Karpas-422 (cell line): ENCODE results near the gene DLGAP4. TPM values are rescaled to one million over a fixed set of nuclear protein-coding genes. Genes with fewer than 3 reads are reported as not detected.

Experiments used
- DNase-seq: peaks from one replicate; pipeline ENCODE4 v3.0.0-alpha.2; 2015
- H2AFZ ChIP-seq: fragments of 200-600 bp; sonication (generic); 2 replicates; pipeline ENCODE4 v1.6.1; 2014; ENCODE audit warnings: antibody characterized with exemption, low read length, mixed read lengths
- H3K27ac ChIP-seq: fragments of 200-600 bp; sonication (generic); 2 replicates; pipeline ENCODE4 v1.5.1; 2014; ENCODE audit warnings: mild to moderate bottlenecking, low read length, moderate library complexity
- H3K27me3 ChIP-seq: fragments of 200-600 bp; sonication (generic); 2 replicates; pipeline ENCODE4 v1.6.1; 2014; ENCODE audit warnings: low read length, mixed read lengths
- H3K36me3 ChIP-seq: fragments of 200-600 bp; sonication (generic); 2 replicates; pipeline ENCODE4 v1.6.1; 2014; ENCODE audit warnings: low read length, mixed read lengths; ENCODE audit not compliant: insufficient read depth
- H3K4me1 ChIP-seq: fragments of 200-600 bp; sonication (generic); 2 replicates; pipeline ENCODE4 v1.6.1; 2014; ENCODE audit warnings: mild to moderate bottlenecking, low read length, mixed read lengths
- H3K4me2 ChIP-seq: fragments of 200-600 bp; sonication (generic); 2 replicates; pipeline ENCODE4 v1.6.1; 2014; ENCODE audit warnings: low read length, low read depth, mild to moderate bottlenecking; ENCODE audit not compliant: poor library complexity, severe bottlenecking
- H3K4me3 ChIP-seq: fragments of 200-600 bp; sonication (generic); 2 replicates; pipeline ENCODE4 v1.5.1; 2014; ENCODE audit warnings: mild to moderate bottlenecking, antibody characterized with exemption, low read length, mixed read lengths
- H3K79me2 ChIP-seq: fragments of 200-600 bp; sonication (generic); 2 replicates; pipeline ENCODE4 v1.6.1; 2014; ENCODE audit warnings: mild to moderate bottlenecking, low read length, mixed read lengths
- H3K9ac ChIP-seq: fragments of 200-600 bp; sonication (generic); 2 replicates; pipeline ENCODE4 v1.6.0; 2014; ENCODE audit warnings: low read length
- H3K9me2 ChIP-seq: fragments of 200-600 bp; sonication (generic), shearing (Covaris generic); replicated peaks from 2 replicates; pipeline ENCODE4 v1.6.0; 2014; ENCODE audit warnings: mild to moderate bottlenecking, low read length, moderate library complexity; ENCODE audit not compliant: insufficient read depth
- H3K9me3 ChIP-seq: fragments of 300-700, 200-600 bp; sonication (generic); 2 replicates; pipeline ENCODE4 v1.6.1; 2014; ENCODE audit warnings: low read length, mixed read lengths
- H4K20me1 ChIP-seq: fragments of 200-600 bp; sonication (generic); 2 replicates; pipeline ENCODE4 v1.6.1; 2014; ENCODE audit warnings: mild to moderate bottlenecking, antibody characterized with exemption, low read length, low read depth; ENCODE audit not compliant: insufficient read depth
- total RNA-seq: library from RNA; depleted of rRNA; stranded (reverse); fragments of >200 nt; shearing (Covaris generic); gene quantifications from 2 replicates; pipeline ENCODE4 v1.2.3, GENCODE V29; 2014; ENCODE audit warnings: low replicate concordance

DLGAP4 gene
- total RNA-seq, 1 experiment from 2014 or later, result 7.5 TPM

DNA sequence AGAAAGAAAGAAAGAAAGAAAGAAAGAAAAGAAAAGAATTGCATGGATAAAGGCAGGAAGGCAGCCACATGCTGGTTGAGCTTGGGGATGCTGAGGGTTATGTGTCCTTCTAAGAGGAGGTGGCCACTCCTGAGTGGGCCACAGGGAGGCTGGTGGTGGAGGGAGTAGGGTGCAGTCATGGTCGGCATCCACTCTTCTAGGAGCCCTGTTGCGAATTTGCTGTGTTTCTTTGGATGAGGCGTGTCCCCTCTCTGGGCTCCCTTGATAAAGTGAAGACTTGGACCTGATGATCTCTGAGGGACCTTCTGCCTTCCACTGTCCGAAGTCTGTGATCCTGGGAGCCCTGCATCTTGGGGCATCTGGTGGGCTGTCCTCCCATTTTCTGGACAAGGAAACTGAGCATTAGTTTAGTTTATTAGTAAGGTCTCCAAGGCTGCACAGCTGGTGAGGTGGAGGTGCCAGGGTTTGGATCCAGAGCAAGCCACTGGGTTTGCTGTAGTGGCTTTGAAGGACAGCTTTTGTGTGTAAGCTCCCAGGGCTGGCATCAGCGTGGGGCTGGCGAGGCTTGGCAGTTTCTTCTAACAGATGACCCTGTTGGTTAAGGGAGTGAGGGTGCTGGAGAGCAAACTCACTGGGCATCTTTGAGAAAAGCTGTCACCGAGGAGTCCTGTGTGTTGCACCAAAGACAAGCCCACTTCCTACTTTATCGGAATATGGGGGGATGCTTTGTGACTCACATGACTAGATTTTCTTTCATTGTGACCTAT lies 4.3 kb downstream of the DLGAP4 start:
- Histone ChIP-seq H3K4me1 (no peaks in the 10 kb centered on the region), H4K20me1 (no peaks in the 10 kb centered on the region), H3K9ac (no peak overlapping the region), H3K36me3 (no peaks in the 10 kb centered on the region), H3K27me3 (no peaks in the 10 kb centered on the region), H2AFZ (no peak overlapping the region), H3K27ac (no peak overlapping the region), H3K79me2 (no peaks in the 10 kb centered on the region), H3K4me2 (no peak overlapping the region), H3K9me2 (no peaks in the 10 kb centered on the region), H3K4me3 (no peak overlapping the region), H3K9me3 (no peaks in the 10 kb centered on the region)
- DNase-seq, result no peak

DNA sequence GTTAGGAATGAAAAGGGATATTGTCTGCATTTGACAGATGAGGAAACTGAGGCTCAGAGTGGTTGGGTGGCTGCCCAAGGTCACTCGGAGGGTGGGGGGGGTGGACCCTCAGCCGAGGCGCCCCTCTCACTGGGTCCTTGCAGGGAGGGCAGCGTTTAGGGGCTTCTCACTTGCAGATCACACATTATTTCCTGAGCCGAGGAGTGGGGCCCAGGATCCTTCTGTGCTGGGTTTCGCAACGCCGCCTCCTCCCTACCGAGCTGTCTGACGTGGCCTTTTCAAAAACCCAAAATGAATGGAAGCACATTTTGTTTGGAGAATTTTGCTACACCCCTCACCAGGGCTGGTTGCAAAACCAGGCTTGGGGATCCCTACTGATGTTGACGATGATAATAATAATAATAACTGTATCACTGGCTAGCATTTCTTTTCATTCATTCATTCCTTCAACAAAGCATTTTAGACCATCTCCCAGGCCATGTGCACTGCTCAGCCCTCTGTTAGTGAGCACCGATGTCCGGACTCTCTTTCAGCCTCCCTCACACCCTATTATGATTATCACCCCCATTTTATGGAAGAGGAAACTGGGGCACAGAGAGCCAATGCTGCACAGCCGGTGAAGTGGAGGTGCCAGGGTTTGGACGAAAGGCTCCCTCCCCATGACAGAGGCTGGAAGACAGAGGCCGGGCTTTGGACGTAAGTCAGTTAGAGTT lies 5.2 kb downstream of the DLGAP4 start:
- no peak for DNase-seq
- Histone ChIP-seq H3K27ac (no peak overlapping the region), H3K4me1 (no peaks in the 10 kb centered on the region), H4K20me1 (no peaks in the 10 kb centered on the region), H3K79me2 (no peaks in the 10 kb centered on the region), H3K36me3 (no peaks in the 10 kb centered on the region), H3K4me3 (no peak overlapping the region), H3K9me3 (no peaks in the 10 kb centered on the region), H3K9me2 (no peaks in the 10 kb centered on the region), H3K4me2 (no peak overlapping the region), H3K27me3 (no peaks in the 10 kb centered on the region), H3K9ac (no peak overlapping the region), H2AFZ (no peak overlapping the region)

DNA sequence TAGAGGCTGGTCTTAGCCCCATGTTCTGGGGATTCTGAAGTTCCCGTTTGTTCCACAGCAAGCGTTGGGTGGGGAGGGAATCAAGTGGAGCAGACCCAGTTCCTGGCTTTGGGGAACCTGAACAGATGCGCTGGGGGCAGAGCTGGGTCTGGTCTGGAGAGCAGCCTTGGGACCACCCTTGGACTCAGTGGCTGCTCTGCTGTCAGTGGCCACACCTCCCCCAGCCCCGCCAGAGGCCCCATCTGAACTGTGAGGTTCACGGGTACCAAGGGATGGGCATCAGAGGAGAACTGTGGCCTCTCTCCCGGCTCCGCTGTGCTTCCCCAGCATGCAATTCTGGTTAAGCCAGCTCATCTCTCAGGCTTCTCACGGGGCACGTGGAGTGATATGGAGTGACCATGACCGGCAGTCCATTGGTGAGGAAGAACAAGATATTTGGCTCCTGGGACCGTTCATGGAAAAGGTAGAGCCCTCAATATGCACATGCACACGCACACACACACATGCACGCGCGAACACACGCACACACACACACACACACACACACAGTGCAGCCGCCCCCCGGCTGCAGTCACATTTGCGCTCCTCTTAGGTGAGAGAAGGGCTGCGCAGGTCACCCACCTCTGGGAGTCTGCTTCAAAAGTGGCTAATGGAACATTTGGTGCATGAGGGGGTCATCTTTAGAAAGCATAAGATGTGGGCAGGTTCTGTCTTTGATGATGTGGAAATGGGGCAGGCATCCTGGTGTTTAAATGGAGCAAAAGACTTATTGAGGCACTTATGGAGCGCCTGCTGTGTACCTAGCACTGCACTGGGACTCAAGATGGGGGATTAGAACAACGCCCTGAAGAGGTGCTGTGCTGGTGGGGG lies 6.0 kb downstream of the DLGAP4 start:
- H3K27me3 ChIP-seq, result no peaks in the 10 kb centered on the region
- H3K79me2 ChIP-seq, result no peaks in the 10 kb centered on the region
- H3K4me2 ChIP-seq, result no peak overlapping the region
- H3K9ac ChIP-seq, result no peak overlapping the region
- no peaks in the 10 kb centered on the region for H3K9me3 ChIP-seq
- no peaks in the 10 kb centered on the region for H3K36me3 ChIP-seq
- no peaks in the 10 kb centered on the region for H3K9me2 ChIP-seq
- DNase-seq, result no peak
- no peak overlapping the region for H2AFZ ChIP-seq
- H3K27ac ChIP-seq, result no peak overlapping the region
- H4K20me1 ChIP-seq, result no peaks in the 10 kb centered on the region
- H3K4me1 ChIP-seq, result no peaks in the 10 kb centered on the region
- H3K4me3 ChIP-seq, result no peak overlapping the region

DNA sequence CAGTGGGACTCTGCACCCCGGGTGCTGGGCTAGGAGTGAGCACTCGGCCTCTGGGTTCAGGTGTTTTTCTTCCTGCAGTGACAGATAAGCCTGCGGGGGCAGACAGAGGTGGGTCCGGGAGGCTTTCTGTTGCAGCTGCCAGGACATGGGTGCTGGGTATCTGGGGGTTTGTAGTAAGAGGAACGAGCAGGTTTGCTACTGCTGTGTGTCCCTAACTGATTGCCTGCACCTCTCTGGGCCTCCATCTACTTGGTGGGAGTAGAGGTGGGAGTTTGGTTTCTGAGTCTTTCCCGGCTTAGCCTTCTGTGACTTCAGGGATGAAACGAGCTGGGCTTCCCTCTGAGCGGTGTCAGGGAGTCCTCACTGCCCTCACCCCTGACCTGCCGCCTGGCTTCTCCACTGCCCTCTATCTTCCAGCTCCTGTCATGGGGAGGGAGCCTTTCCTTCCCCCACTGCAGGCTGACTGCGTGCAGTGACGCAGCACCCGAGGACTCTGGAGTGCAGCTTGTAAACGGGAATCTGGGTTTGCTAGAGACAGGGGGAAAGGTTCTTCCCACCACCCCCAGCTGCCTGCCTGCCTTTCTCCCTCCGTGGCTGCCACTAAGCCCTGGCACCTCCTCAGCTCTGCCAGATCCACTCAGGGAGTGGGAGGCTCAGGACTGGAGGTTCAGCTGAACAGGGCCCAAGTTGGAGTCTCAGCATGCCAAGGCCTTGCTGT lies 6.7 kb downstream of the DLGAP4 start:
- no peak overlapping the region for H3K4me3 ChIP-seq
- H3K9me3 ChIP-seq, result no peaks in the 10 kb centered on the region
- no peaks in the 10 kb centered on the region for H3K79me2 ChIP-seq
- no peaks in the 10 kb centered on the region for H4K20me1 ChIP-seq
- no peaks in the 10 kb centered on the region for H3K36me3 ChIP-seq
- H3K27me3 ChIP-seq, result no peaks in the 10 kb centered on the region
- no peaks in the 10 kb centered on the region for H3K9me2 ChIP-seq
- no peak overlapping the region for H2AFZ ChIP-seq
- DNase-seq, result no peak
- no peak overlapping the region for H3K4me2 ChIP-seq
- no peak overlapping the region for H3K27ac ChIP-seq
- H3K4me1 ChIP-seq, result no peaks in the 10 kb centered on the region
- H3K9ac ChIP-seq, result no peak overlapping the region

DNA sequence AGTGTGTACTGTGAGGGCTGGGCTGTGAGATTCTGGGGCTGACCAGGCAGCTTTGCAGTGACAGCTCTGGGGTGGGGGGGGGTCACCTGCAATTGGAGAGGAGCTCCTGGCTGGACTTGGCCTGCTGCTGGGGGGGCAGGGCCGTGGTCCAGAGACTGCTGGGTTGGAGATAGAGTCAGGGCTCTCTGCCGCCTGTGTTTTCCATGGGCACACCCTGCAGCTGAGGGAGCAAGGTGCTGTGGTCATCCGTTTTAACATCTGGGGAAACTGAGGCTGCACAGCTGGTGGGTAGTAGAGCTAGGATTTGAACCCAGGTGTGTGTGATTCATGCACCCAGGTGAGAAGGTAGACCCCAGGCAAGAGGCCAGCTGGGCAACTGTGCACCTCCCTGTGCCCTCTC lies 7.3 kb downstream of the DLGAP4 start:
- Histone ChIP-seq H3K79me2 (no peaks in the 10 kb centered on the region), H3K4me1 (no peaks in the 10 kb centered on the region), H3K4me2 (no peak overlapping the region), H3K36me3 (no peaks in the 10 kb centered on the region), H3K27me3 (no peaks in the 10 kb centered on the region), H2AFZ (no peak overlapping the region), H3K27ac (no peak overlapping the region), H4K20me1 (no peaks in the 10 kb centered on the region), H3K9me3 (no peaks in the 10 kb centered on the region), H3K9ac (no peak overlapping the region), H3K9me2 (no peaks in the 10 kb centered on the region), H3K4me3 (no peak overlapping the region)
- no peak for DNase-seq

DNA sequence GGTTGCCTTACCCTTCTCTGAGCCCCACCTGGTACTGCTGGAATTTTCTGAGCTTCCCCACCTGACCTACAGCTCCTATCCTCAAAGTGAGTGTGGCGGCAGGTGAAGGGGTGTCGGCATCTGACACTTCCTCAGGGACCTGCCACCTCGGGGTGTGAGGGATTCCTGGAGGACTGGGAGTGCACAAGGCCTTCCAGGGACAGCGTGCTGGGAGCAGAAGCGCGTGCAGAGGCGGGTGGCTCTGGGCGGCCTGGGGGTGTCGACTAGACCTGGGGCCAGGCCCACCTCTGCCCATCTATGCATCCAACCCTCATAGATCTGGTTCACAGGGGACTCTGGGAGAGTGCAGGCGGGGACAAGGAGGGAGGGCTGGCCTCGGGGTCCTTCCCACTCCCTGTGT lies 7.8 kb downstream of the DLGAP4 start:
- H3K9me2 ChIP-seq, result no peaks in the 10 kb centered on the region
- H3K36me3 ChIP-seq, result no peaks in the 10 kb centered on the region
- H3K4me2 ChIP-seq, result no peak overlapping the region
- H2AFZ ChIP-seq, result no peak overlapping the region
- no peak overlapping the region for H3K27ac ChIP-seq
- no peaks in the 10 kb centered on the region for H3K4me1 ChIP-seq
- no peaks in the 10 kb centered on the region for H3K27me3 ChIP-seq
- H4K20me1 ChIP-seq, result no peaks in the 10 kb centered on the region
- H3K9me3 ChIP-seq, result no peaks in the 10 kb centered on the region
- no peak overlapping the region for H3K4me3 ChIP-seq
- no peaks in the 10 kb centered on the region for H3K79me2 ChIP-seq
- no peak overlapping the region for H3K9ac ChIP-seq
- DNase-seq, result no peak

DNA sequence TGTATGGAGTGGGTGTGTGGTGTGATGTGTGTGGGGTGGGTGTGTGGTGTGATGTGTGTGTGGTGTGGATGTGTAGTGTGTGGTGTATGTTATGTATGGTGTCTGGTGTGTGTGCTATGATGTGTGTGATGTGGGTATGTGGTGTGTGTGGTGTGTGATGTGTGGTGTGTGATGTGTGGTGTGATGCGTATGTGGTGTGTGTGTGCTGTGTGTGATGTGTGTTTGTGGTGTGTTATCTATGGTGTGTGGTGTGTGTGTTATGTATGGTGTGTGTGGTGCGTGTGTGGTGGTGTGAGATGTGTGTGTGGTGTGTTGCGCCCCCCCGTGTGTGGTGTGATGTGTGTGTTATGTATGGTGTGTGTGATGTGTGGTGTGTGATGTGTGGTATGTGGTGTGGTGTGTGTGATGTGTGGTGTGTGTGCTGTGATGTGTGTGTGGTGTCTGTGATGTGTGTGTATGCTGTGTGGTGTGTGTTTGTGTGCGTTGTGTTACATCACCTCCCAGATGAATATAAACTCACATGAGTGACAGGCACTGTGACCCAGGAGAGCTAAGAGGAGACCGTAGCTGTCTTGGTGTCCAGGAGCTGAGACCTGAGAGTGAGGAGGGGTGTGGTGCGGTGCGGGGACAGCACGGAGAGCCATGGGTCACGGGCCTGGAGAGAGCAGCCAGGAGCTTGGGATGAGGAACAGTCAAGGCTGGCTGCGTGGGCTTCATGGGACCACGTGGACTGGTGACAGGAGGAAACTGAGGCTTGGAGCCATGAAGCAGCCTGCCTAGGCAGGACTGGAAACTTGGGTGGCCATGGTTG lies 8.8 kb downstream of the DLGAP4 start:
- no peak overlapping the region for H2AFZ ChIP-seq
- no peaks in the 10 kb centered on the region for H3K27me3 ChIP-seq
- H4K20me1 ChIP-seq, result no peaks in the 10 kb centered on the region
- no peak overlapping the region for H3K4me3 ChIP-seq
- DNase-seq, result no peak
- no peak overlapping the region for H3K4me2 ChIP-seq
- H3K9me2 ChIP-seq, result no peaks in the 10 kb centered on the region
- H3K36me3 ChIP-seq, result no peaks in the 10 kb centered on the region
- H3K79me2 ChIP-seq, result no peaks in the 10 kb centered on the region
- H3K27ac ChIP-seq, result no peak overlapping the region
- no peaks in the 10 kb centered on the region for H3K9me3 ChIP-seq
- no peaks in the 10 kb centered on the region for H3K4me1 ChIP-seq
- no peak overlapping the region for H3K9ac ChIP-seq
